Liver (tissue), 9 donors: ENCODE results near the gene AP3M1. TPM values are rescaled to one million over a fixed set of nuclear protein-coding genes. Genes with fewer than 3 reads are reported as not detected.
A peak's percentile ranks its signal among the peaks of the same experiment; 100 is the strongest.
"Not testable (repeated sequence)": the region's sequence is repeated elsewhere in the genome, so short reads cannot be mapped to it uniquely, and the experiment has no call there.

Experiments used
- DNase-seq: peaks from one replicate; pipeline ENCODE4 v3.0.0-alpha.2; 2017; ENCODE audit warnings: low spot score
- H3K27ac ChIP-seq, 2 donors: one replicate each; pipeline ENCODE4 v1.7.0; 2013; ENCODE audit warnings: inconsistent platforms in 2 of 2, low read length in 2 of 2, control low read depth in 1 of 2, low read depth in 1 of 2, mild to moderate bottlenecking in 1 of 2
- H3K27me3 ChIP-seq, 4 donors: one replicate each; pipeline versions ENCODE4 v1.6.1 to v1.7.0; 2013; ENCODE audit warnings: low read length in 3 of 4, inconsistent platforms in 1 of 4, mild to moderate bottlenecking in 1 of 4, moderate library complexity in 1 of 4; ENCODE audit not compliant: control insufficient read depth in 4 of 4, insufficient read depth in 4 of 4
- H3K36me3 ChIP-seq, 4 donors: one replicate each; pipeline versions ENCODE4 v1.6.1 to v1.7.0; 2013; ENCODE audit warnings: low read length in 3 of 4, mild to moderate bottlenecking in 3 of 4, low read depth in 1 of 4, moderate library complexity in 1 of 4; ENCODE audit not compliant: control insufficient read depth in 4 of 4, insufficient read depth in 3 of 4
- H3K4me1 ChIP-seq, 4 donors: one replicate each; pipeline versions ENCODE4 v1.6.1 to v1.7.0; 2013; ENCODE audit warnings: low read length in 3 of 4, mild to moderate bottlenecking in 3 of 4, moderate library complexity in 1 of 4; ENCODE audit not compliant: control insufficient read depth in 4 of 4, insufficient read depth in 4 of 4
- H3K4me3 ChIP-seq, 3 donors: one replicate each; pipeline versions ENCODE4 v1.6.1 to v1.7.0; 2013; ENCODE audit warnings: low read length in 3 of 3, control low read depth in 1 of 3, low read depth in 1 of 3, mild to moderate bottlenecking in 1 of 3
- H3K9ac ChIP-seq, 2 donors: one replicate each; pipeline ENCODE4 v1.7.0; 2013; ENCODE audit warnings: low read length in 2 of 2, mild to moderate bottlenecking in 2 of 2, moderate library complexity in 2 of 2, control low read depth in 1 of 2, low read depth in 1 of 2
- H3K9me3 ChIP-seq, 4 donors: one replicate each; pipeline versions ENCODE4 v1.6.1 to v1.7.0; 2013; ENCODE audit warnings: low read length in 3 of 4; ENCODE audit not compliant: control insufficient read depth in 4 of 4
- EGR1 ChIP-seq, 2 donors: IDR thresholded peaks; 2 replicates each; pipeline ENCODE4 v1.6.1; 2016 to 2018; ENCODE audit warnings: antibody characterized with exemption in 2 of 2, low read depth in 2 of 2
- FOXA1 ChIP-seq: IDR thresholded peaks from 2 replicates; pipeline ENCODE4 v1.6.1; 2016; ENCODE audit warnings: antibody characterized with exemption
- FOXA2 ChIP-seq: IDR thresholded peaks from 2 replicates; pipeline ENCODE4 v1.6.1; 2016; ENCODE audit warnings: antibody characterized with exemption
- GABPA ChIP-seq, 2 donors: IDR thresholded peaks in 1 of 2; conservative IDR thresholded peaks in 1 of 2; 2 replicates each; pipeline ENCODE4 v1.6.1; 2016; ENCODE audit warnings: antibody characterized with exemption in 2 of 2, mild to moderate bottlenecking in 1 of 2, moderate library complexity in 1 of 2
- HNF4A ChIP-seq, 2 donors: conservative IDR thresholded peaks; 2 replicates each; pipeline ENCODE4 v1.6.1; 2016; ENCODE audit warnings: antibody characterized with exemption in 2 of 2, mild to moderate bottlenecking in 2 of 2
- HNF4G ChIP-seq: IDR thresholded peaks from 2 replicates; pipeline ENCODE4 v1.6.1; 2016; ENCODE audit warnings: antibody characterized with exemption
- JUND ChIP-seq, 2 donors: IDR thresholded peaks; 2 replicates each; pipeline ENCODE4 v1.6.1; 2016; ENCODE audit warnings: antibody characterized with exemption in 2 of 2
- NR2F2 ChIP-seq: IDR thresholded peaks from 2 replicates; pipeline ENCODE4 v1.6.1; 2016; ENCODE audit warnings: antibody characterized with exemption
- RAD21 ChIP-seq, 2 donors: IDR thresholded peaks; 2 replicates each; pipeline ENCODE4 v1.6.1; 2016; ENCODE audit warnings: antibody characterized with exemption in 2 of 2, mild to moderate bottlenecking in 2 of 2
- RXRA ChIP-seq, 2 donors: IDR thresholded peaks; 2 replicates each; pipeline ENCODE4 v1.6.1; 2017 to 2018; ENCODE audit warnings: antibody characterized with exemption in 2 of 2, mild to moderate bottlenecking in 1 of 2
- SP1 ChIP-seq: IDR thresholded peaks from 2 replicates; pipeline ENCODE4 v1.6.1; 2018; ENCODE audit warnings: antibody characterized with exemption, mild to moderate bottlenecking
- TAF1 ChIP-seq: conservative IDR thresholded peaks from 2 replicates; pipeline ENCODE4 v1.6.1; 2016; ENCODE audit warnings: antibody characterized with exemption, mild to moderate bottlenecking
- YY1 ChIP-seq: IDR thresholded peaks from 2 replicates; pipeline ENCODE4 v1.6.1; 2016; ENCODE audit warnings: antibody characterized with exemption, mild to moderate bottlenecking
- WGBS: extraction: QIAGEN DNeasy Blood & Tissue Kit; methylation state at CpG from one replicate; pipeline ENCODE4 v1.1.7; 2013; 5-methylcytosine and 5-hydroxymethylcytosine counted together
- polyA plus RNA-seq, 2 donors: library from polyadenylated mRNA; stranded (reverse) in 1 of 2; unstranded in 1 of 2; fragments of 200-250 nt in 1 of 2; fragments of >200 nt in 1 of 2; fragmentation: Nextera tagmentation in 1 of 2; extraction: Ambion mirVana in 1 of 2; gene quantifications; one replicate each; pipeline versions ENCODE4 v1.2.1 to v1.2.3, GENCODE V29; 2013 to 2015
- total RNA-seq, 2 donors: library from RNA; depleted of rRNA; stranded (reverse); fragments of >200 nt; gene quantifications; one replicate each; pipeline ENCODE4 v1.2.3, GENCODE V29; 2014
- TF ChIP-seq, protein P1 (sequence below): fragments of 150-350 bp; IDR thresholded peaks from 2 replicates; pipeline ENCODE4 v1.5.1; 2017; ENCODE audit warnings: improper control_type of control experiment, low read depth, low read length; ENCODE audit not compliant: missing input control
- TF ChIP-seq, protein P2 (sequence below): IDR thresholded peaks from 2 replicates; pipeline ENCODE4 v1.6.1; 2016; ENCODE audit warnings: antibody characterized with exemption
- TF ChIP-seq, protein P3 (sequence below): IDR thresholded peaks from 2 replicates; pipeline ENCODE4 v1.6.1; 2016; ENCODE audit warnings: antibody characterized with exemption, mild to moderate bottlenecking
- TF ChIP-seq, protein P4 (sequence below): IDR thresholded peaks from 2 replicates; pipeline ENCODE4 v1.6.1; 2016; ENCODE audit warnings: antibody characterized with exemption
- TF ChIP-seq, protein P5 (sequence below): IDR thresholded peaks from 2 replicates; pipeline ENCODE4 v1.6.1; 2016; ENCODE audit warnings: antibody characterized with exemption
- donor health status: healthy.
- donor health status: healthy.
- donor health status: healthy.
- donor health status: healthy.
- donor health status: healthy.

The AP3M1 gene
- total and polyA plus RNA-seq, 4 donors, result 7.5 to 24.8 (median 16.6) TPM

DNA sequence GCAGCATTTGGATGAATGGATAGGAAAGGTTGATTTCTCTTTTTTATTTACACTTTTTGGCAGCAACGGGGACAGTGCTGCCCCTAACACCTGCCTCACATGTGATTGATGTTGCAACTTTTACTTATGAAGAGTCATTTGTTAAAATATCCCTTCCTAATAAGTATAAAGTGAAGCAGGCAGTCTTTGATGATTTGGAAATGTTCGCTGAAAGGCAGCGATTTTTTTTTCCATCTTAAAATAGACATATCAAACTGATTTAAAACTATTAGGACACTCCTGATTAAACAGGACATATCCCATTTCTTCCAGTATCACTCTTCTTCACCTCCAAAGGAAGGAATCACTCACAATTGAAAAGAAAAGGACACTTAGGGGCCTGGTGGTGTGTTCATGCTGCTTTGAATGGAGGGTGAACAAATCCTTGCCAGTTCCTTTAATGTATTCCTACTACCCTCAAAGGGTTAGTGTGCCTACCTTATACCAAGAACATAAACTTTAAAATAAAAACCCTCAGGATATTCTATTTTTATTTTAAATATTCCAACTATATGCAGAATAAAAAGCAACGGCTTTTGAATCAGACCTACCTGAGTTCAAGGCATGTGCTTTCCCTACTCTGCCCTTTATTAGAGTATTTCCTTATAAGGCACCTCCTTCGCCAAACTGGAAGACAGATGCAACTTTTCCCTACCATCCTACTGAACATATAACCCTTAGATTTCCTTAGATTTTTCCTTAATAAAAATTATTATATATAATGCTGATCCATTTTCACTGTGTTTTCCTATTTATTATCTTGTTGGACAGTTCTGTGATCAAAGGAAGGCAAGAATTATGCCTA is 1.5 kb upstream of the AP3M1 start:
- H3K27me3 ChIP-seq, result no peaks in the 10 kb centered on the region
- DNase-seq, result no peak
- H3K27ac ChIP-seq, result peak overlapping the region; percentile 89 to 93
- H3K9me3 ChIP-seq, result no peaks in the 10 kb centered on the region
- TF ChIP-seq YY1, result no peak
- TF ChIP-seq EGR1 (IDR thresholded peaks at IDR 0.05; ENCODE audit: low read depth in 2 of 2), result no peak
- TF ChIP-seq GABPA (IDR thresholded peaks at IDR 0.05 in 1 of 2, conservative IDR thresholded peaks at IDR 0.05 in 1 of 2), result no peak
- TF ChIP-seq HNF4A (conservative IDR thresholded peaks at IDR 0.05), result peak in 1 of 2 donors; percentile 8
- peak overlapping the region; percentile 87 to 93 (median 92) for H3K4me3 ChIP-seq
- peaks cover 2 to 35% (median 24%) of the 10 kb centered on the region in 4 donors for H3K4me1 ChIP-seq
- peaks cover 0 to 3% (median 2%) of the 10 kb centered on the region in 4 donors for H3K36me3 ChIP-seq
- WGBS, result 21% methylated on average over 5 of the region's 5 CpGs
- H3K9ac ChIP-seq, result peak overlapping the region; percentile 83 to 93

DNA sequence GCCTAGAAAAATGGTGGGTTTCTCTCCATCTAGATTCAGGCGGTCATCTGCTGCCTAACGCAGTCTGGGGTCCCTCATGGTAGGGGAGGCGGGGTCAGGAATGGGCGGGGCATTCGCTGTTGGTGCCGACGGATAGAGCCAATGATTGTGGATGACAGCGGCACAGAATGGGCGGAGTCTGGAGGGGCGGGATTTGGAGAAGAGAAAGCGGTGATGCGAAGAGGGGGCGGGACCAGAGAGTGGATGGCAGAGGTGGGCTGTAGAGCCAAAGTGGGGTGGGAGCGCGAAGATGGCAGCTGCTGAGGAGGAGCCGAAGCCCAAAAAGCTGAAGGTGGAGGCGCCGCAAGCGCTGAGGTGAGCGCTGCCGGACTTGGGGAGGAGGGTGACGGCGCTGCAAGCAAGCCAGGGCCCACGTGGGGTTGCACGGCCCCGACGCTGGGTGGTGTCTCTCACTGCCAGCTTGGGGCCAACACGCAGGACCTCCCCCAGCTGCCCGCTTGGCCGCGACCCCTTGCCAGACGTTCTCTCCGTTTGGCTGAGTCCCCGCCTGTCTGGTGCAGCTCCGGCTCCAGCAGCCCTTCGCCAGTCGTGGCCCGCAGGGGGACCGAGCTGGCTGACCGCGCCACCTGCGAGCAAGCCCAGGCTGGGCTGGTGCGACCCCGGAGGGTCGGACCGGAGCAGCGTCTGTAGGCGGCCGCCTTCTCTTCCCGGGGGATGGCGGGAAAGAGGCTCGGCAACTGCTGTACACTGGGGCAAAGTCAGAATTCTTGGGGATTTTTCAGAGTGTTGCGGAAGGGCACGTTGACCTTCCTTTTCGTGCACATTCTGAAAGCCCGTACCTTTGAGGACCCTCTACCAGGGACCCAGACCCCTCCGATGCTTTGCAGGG is 606 bp upstream of the AP3M1 start, which contains the start of gene ADK:
Gene ADK (plus strand): TSS at position 232 of the 889 bp plus-strand sequence. CDS start 58 bp downstream, at position 290.
- H3K36me3 ChIP-seq, result peaks cover 0 to 3% (median 2%) of the 10 kb centered on the region in 4 donors
- no peaks in the 10 kb centered on the region for H3K27me3 ChIP-seq
- H3K4me1 ChIP-seq, result peaks cover 0 to 27% (median 19%) of the 10 kb centered on the region in 4 donors
- H3K4me3 ChIP-seq, result peak within 1 kb of the TSS; percentile 87 to 93 (median 92)
- peak within 1 kb of the TSS; percentile 89 to 93 for H3K27ac ChIP-seq
- H3K9ac ChIP-seq, result peak within 1 kb of the TSS; percentile 83 to 99
- DNase-seq, result peak; percentile 100
- H3K9me3 ChIP-seq, result no peaks in the 10 kb centered on the region
- WGBS, result under 1% methylated on average over 57 of the region's 57 CpGs
- TF ChIP-seq, protein P1, sequence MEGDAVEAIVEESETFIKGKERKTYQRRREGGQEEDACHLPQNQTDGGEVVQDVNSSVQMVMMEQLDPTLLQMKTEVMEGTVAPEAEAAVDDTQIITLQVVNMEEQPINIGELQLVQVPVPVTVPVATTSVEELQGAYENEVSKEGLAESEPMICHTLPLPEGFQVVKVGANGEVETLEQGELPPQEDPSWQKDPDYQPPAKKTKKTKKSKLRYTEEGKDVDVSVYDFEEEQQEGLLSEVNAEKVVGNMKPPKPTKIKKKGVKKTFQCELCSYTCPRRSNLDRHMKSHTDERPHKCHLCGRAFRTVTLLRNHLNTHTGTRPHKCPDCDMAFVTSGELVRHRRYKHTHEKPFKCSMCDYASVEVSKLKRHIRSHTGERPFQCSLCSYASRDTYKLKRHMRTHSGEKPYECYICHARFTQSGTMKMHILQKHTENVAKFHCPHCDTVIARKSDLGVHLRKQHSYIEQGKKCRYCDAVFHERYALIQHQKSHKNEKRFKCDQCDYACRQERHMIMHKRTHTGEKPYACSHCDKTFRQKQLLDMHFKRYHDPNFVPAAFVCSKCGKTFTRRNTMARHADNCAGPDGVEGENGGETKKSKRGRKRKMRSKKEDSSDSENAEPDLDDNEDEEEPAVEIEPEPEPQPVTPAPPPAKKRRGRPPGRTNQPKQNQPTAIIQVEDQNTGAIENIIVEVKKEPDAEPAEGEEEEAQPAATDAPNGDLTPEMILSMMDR, result peak; percentile 27
- TF ChIP-seq FOXA2 (no peak), JUND (IDR thresholded peaks at IDR 0.05) (peak; percentile 6 to 7), YY1 (peak; percentile 89), GABPA (IDR thresholded peaks at IDR 0.05 in 1 of 2, conservative IDR thresholded peaks at IDR 0.05 in 1 of 2) (no peak), SP1 (peak; percentile 86), TAF1 (peak; percentile 74), EGR1 (IDR thresholded peaks at IDR 0.05; ENCODE audit: low read depth in 2 of 2) (no peak), HNF4A (conservative IDR thresholded peaks at IDR 0.05) (no peak), FOXA1 (no peak), HNF4G (no peak), RXRA (IDR thresholded peaks at IDR 0.05) (peak; percentile 10 to 51), RAD21 (IDR thresholded peaks at IDR 0.05) (peak in 1 of 2 donors; percentile 77), NR2F2 (no peak)
- TF ChIP-seq, protein P2, sequence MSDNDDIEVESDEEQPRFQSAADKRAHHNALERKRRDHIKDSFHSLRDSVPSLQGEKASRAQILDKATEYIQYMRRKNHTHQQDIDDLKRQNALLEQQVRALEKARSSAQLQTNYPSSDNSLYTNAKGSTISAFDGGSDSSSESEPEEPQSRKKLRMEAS, result peak; percentile 61
- TF ChIP-seq, protein P3, sequence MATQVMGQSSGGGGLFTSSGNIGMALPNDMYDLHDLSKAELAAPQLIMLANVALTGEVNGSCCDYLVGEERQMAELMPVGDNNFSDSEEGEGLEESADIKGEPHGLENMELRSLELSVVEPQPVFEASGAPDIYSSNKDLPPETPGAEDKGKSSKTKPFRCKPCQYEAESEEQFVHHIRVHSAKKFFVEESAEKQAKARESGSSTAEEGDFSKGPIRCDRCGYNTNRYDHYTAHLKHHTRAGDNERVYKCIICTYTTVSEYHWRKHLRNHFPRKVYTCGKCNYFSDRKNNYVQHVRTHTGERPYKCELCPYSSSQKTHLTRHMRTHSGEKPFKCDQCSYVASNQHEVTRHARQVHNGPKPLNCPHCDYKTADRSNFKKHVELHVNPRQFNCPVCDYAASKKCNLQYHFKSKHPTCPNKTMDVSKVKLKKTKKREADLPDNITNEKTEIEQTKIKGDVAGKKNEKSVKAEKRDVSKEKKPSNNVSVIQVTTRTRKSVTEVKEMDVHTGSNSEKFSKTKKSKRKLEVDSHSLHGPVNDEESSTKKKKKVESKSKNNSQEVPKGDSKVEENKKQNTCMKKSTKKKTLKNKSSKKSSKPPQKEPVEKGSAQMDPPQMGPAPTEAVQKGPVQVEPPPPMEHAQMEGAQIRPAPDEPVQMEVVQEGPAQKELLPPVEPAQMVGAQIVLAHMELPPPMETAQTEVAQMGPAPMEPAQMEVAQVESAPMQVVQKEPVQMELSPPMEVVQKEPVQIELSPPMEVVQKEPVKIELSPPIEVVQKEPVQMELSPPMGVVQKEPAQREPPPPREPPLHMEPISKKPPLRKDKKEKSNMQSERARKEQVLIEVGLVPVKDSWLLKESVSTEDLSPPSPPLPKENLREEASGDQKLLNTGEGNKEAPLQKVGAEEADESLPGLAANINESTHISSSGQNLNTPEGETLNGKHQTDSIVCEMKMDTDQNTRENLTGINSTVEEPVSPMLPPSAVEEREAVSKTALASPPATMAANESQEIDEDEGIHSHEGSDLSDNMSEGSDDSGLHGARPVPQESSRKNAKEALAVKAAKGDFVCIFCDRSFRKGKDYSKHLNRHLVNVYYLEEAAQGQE, result peak; percentile 79
- TF ChIP-seq, protein P4, sequence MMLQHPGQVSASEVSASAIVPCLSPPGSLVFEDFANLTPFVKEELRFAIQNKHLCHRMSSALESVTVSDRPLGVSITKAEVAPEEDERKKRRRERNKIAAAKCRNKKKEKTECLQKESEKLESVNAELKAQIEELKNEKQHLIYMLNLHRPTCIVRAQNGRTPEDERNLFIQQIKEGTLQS, result no peak
- TF ChIP-seq, protein P5, sequence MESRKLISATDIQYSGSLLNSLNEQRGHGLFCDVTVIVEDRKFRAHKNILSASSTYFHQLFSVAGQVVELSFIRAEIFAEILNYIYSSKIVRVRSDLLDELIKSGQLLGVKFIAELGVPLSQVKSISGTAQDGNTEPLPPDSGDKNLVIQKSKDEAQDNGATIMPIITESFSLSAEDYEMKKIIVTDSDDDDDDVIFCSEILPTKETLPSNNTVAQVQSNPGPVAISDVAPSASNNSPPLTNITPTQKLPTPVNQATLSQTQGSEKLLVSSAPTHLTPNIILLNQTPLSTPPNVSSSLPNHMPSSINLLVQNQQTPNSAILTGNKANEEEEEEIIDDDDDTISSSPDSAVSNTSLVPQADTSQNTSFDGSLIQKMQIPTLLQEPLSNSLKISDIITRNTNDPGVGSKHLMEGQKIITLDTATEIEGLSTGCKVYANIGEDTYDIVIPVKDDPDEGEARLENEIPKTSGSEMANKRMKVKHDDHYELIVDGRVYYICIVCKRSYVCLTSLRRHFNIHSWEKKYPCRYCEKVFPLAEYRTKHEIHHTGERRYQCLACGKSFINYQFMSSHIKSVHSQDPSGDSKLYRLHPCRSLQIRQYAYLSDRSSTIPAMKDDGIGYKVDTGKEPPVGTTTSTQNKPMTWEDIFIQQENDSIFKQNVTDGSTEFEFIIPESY, result no peak

DNA sequence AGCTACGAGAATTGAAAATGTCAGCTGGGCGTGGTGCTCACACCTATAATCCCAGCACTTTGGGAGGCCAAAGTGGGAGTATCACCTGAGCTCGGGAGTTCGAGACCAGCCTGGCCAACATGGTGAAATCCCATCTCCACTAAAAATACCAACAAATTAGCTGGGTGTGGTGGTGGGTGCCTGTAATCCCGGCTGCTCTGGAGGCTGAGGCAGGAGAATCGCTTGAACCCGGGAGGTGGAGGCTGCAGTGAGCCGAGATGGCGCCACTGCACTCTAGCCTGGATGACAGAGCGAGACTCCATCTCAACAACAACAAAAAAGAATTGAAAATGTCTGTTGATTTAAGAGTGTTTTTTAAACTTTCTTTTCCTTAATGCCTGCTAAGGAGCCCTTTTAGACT is 3.6 kb downstream of the AP3M1 start:
- not testable (repeated sequence) for H3K9me3 ChIP-seq, H3K27me3 ChIP-seq, H3K4me3 ChIP-seq, H3K27ac ChIP-seq, DNase-seq, H3K36me3 ChIP-seq, H3K9ac ChIP-seq
- WGBS, result 97% methylated on average over 10 of the region's 10 CpGs
- peaks cover 0 to 19% (median 7%) of the 10 kb centered on the region in 4 donors for H3K4me1 ChIP-seq
